ENCODE measurements around the gene RBMS3.
"Not testable (repeated sequence)": the region's sequence is repeated elsewhere in the genome, so short reads cannot be mapped to it uniquely, and the experiment has no call there.

Gene RBMS3

DNA sequence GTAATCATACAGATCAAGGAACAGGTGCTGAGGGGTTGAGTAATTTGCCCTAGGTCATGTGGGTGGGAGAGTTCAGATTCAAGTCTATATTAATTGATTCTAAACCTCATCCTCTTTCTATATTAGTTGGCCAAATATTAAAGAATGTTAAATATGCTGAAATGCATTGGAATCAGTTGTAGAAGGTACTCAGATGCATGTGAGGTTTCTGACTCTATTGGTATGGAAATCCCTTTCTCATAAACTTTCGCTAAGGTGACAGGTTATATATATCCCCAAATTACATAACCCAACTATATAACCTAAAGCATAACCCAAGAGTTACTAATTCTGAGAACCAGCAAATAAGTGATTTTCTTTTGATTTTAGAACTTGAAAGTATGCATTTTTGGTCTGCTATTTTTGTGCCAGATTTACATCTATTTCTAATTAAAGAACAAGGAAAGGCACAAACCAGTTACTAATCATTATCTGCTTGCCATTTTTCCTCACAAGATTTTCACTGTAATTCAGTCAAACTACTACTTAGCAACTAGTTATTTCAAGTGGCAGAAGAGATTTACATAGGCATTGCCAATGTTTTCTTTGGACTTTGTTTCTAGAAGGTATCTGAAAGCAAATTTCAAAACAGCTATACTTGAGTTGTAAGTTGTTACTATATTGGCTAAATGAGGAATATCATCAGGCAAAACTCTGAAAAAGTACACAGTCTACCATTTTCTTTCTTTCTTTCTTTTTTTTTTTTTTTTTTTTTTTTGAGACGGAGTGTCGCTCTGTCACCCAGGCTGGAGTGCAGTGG, 201.3 kb downstream of the RBMS3 start:
- no peak for DNase-seq (ENCODE audit: low spot score)

DNA sequence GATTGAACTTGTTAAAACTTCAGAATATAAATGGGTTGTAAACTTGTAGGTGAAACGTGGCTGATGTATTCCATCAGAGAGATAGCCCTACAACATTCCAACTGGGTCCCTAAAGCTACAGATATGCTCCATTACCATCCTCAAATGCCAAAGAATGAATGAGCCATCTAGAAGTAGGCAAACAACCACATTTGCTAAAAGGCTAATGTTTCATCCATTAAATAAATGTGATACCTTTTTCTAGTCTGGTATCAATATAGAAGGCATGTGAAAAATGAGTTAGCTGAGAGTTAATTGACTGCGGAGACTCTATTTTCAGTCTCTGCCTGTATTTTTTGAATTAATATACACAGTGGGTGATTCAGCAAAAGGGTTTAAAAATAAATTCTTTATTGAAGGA, 203.8 kb downstream of the RBMS3 start:
- DNase-seq (ENCODE audit: low spot score) = no peak

DNA sequence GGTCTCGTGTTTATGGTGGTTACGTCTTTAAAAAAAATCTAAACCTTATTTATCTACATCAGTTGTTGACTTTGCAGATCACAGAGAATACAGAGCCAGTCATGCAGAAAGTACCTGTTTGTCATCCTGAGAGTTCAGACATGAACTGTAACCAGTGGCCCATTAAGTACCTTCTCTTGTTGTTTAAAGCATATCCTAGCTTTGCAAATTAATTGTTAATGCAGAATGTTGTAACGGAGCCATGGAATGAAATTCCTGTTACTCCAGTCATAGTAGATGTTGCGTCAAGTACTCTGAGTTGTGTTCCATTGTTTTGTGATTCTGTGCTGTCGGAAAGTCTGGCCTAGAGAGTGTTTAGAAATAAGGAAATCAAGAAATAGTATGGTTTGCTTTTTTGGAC, 205.2 kb downstream of the RBMS3 start:
- DNase-seq (ENCODE audit: low spot score) = no peak

DNA sequence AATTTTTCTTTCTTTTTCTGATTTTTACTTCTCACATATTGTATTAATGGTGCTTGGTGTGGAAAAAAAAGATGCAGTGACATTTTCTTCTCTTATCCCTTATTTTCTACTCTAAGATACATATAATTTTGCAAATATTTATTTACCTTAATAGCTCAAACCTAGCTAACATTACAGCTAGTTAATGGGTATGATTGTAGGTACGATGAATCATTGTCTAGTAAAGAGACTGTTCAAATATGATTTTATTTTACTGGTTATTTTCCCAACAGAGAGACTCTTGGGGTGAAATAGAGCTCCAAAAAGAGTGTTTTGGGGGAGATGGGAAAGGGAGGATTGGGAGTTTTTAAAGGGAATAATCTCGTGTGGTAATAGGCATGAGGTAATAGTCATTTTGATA, 206.0 kb downstream of the RBMS3 start:
- no peak for DNase-seq (ENCODE audit: low spot score)

DNA sequence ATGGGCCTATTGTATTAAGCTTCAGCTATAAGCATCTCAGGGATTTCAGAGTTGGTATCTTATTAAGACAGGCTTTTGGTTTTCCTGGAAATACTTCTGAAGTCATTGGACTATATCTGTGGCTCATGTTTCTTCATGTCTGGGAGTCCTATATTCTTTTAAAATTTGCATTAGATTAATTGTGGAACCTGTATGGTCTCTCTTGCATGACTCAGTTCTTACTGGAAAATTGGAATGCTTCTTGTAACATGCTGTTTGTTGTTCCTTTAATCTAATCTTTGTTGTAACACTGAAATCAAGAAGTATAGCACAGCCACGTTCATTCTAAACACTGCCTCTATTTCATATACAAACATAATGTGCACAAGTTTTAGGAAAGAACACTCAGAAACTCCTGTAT, 208.1 kb downstream of the RBMS3 start:
- no peak for DNase-seq (ENCODE audit: low spot score)

DNA sequence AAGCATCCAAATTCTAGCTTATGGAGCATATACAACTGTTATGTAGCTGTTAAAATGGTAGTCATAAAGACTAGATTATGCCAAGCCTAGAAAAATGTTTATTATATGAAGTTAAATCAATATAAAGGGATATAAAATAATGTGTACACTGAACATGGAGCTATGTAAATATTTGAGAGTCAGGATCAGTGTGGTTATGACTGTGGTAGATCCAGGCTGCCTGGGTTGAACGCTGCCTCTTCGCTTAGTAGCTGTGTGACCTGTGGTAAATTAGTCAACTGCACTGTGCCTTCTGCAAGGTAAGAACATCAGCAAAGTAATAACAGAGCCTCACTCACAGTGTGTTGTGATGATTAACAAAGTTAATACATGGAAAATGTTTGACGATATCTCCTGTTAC, 212.2 kb downstream of the RBMS3 start:
- no peak for DNase-seq (ENCODE audit: low spot score)

DNA sequence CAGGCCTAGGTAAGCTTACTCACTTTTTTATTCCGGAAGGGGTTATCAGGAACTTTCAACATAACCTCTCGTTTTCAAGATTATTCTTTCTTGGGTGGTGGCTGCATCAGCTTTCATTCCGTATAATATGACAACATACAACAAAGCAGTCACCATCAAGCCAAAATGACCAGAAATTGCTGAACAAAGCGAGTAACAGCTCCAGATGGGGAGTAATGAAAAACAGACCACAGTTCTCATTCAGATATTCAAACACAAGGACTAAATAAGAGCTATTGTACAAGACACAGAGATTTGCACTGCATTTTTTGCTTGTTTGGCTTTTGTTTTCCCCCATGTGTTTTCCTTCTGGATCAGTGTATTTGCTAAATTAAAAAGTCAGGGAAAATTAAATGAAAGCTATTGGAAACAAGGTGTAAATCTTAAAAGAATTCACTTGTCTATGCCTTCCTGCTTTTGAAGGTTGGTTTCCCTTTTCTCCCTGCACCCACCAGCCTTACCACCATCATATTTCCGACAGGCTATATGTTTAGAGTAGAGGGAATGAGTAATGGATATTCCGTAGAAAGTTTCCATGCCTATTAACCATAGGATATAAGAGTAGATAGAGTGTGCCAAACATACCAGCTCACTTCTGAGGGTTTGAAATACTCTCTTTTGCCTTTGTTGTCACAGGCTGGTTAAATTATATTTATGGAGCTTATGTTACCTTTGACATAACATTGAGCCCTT, 213.6 kb downstream of the RBMS3 start:
- peak; percentile 20 for DNase-seq (ENCODE audit: low spot score)

DNA sequence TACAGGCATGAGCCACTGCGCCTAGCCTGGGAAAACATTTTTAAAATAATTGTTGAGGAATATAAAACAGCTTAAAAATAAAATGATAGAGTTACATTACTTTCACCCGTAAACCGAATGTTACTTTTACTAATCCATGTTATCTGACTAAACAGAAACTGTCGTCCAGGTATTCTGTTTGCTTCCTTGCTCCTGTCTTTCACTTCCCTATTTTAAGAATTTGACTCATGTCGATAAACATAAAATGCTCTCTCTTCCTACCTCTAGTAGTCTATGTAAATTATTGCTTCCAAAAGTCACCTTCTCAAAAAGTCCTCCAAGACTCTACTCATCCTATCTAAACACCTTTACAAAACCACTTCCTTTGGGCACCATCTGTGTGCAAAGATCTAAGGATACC, 216.4 kb downstream of the RBMS3 start:
- DNase-seq (ENCODE audit: low spot score) = no peak

DNA sequence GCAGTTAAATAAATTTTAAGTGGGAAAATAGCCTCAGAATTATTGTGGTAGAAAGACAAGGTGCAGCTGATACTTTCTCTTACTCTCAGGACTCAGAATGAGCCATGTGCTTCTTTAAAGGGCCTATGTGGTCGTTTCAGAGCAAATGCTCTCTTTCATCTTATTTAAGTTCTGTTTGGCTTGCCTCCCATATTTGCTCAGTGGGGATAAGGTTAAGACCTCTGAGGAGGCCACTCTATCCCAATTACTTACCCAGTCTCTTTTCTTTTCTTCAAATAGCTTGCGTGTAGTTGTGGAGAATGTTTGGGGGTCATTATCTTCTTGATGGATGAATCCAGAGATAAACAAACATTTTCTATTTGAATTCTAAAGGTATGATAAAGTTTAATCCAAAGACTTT, 221.9 kb downstream of the RBMS3 start:
- DNase-seq (ENCODE audit: low spot score) = no peak

DNA sequence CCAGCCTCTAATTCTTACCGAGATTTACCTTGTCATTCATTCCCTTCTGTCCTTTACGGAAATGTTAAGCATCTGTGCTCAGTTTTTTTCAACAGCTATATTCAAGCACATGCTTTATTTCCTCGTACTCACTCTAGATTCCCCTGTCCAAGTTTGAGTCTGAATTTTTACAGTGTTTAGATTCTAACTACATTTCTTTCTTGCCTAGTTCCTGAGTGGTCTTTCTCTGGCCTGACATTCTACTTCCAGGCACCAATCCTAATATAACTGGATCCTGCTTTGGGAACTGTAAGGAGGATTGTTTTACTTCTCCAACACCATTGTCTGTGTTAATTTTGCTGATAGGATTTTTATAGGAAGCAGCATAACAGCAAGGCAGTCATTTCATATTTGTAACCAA, 222.4 kb downstream of the RBMS3 start:
- no peak for DNase-seq (ENCODE audit: low spot score)

DNA sequence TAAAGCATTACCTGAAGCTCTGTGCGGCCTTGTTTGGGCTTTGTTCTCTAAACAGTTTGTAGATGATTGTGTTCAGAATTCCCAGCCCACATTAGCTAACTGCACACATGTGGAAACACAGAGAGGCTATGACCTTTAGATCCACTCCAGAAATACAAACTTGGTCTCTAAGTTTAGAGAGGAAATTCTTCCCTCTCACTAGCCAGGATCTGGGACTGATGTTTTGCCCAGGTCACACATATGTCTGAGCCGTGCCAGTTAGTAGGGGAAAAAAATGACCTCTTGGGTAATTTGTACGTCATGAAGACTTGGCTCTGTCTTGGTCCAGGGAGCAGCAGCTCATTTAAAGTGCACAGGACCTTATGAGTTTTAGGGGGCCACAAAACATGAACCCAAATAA, 223.1 kb downstream of the RBMS3 start:
- no peak for DNase-seq (ENCODE audit: low spot score)

DNA sequence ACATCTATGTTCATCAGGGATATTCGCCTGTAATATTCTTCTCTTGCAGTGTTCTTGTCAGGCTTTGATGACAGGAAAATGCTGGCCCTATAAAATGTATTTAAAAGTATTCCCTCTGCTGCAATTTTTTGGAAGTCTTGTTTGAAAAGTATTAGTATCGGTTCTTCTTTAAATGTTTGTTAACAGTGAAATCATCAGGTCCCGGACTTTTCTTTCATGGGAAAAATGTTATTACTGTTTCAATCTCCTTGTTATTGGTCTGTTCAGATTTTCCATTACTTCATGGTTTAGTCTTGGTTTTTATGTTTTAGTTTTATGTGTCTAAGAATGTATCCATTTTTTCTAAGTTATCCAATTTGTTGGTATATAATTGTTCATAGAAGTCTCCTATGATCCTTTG, 225.6 kb downstream of the RBMS3 start:
- DNase-seq (ENCODE audit: low spot score) = no peak

DNA sequence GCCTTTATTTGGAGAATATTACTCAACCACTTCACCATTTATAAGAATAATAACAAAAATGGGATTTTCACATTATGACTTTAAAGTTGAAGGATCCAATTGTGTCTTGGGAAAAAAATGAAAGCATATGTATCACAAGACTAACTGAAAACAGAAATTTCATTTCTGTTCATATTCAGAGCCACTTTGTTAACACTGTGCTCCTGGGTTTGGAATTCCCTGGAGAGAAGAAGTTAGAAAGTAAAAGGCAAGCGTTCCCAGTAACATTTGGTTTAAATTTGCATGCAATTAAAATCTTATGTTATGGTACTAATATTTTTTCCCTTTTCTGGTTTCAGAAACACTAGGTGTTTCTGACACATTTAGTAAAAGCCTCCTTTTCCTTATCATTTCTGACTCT, 230.8 kb downstream of the RBMS3 start:
- DNase-seq (ENCODE audit: low spot score) = no peak

DNA sequence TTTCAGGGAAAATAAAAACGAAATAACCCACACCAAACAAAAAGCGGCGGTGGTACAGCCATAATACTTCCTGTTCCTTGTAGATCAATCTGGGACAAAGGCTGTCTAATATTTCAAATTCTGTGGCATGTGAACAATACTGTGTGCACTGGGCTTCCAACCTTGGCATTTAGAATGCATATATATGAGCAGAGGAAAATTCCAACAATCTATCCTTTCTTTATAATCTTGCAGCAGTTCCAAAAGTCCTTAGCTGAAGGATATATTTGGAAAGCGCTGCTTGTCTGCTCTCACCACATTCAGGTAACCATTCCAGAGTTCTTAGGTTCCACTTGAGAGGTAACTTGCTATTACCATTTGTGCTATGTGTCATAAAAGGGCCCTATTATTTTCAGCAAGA, 231.8 kb downstream of the RBMS3 start:
- no peak for DNase-seq (ENCODE audit: low spot score)

DNA sequence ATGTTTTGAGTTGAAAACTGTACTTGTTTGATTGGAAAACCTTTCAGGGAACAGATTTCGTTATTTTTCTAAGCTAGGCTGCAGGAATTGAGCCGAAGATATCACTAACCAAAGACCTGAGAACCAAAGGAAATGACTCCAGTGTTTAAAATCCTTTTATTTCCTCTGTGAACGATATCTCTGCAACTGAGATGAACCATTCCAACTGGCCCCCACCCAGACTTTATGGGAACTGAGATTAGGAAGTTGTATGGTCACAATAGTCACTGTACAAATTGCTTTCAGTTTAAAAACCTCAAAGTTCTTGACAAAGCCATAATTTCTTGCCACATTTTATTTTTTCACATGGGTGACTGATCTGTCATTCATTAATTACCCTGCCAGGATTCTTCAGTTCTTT, 232.4 kb downstream of the RBMS3 start:
- DNase-seq (ENCODE audit: low spot score) = no peak

DNA sequence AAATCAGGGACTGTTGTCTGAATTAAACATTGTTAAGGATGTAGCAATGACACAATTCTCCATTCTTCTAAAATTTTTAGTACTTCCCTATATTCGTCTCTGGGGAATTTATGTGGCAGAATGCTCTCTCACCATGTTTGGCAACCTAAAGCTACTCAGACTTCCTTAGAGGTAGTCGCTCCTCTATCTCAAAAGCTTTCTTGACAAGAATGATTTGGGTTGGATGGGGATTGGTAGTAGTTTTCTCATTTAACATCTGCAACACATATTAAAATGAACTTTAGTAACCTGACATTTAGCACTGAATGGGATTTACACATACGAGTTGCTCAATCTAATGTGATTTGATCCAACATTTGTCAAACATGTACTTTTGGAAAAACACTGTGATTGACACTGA, 233.3 kb downstream of the RBMS3 start:
- no peak for DNase-seq (ENCODE audit: low spot score)

DNA sequence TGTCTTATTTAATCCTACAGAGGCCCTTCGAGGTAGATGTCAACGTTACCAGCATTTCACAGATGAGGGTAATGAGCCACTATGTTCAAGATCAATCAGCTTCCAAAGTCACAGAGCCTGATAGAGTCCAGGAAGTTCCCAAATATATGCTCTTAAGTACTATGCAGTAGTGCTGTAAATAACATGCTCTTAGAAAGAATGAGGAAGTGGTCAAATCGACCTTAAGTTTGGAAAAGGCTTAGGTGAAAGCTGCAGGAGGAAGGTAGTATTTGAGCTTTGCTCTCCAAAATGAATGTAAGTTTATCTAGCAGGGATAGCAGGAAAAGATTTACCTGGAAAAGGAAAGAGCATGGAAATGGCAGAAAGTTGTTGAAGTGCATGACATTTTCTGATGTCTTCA, 234.0 kb downstream of the RBMS3 start:
- no peak for DNase-seq (ENCODE audit: low spot score)

DNA sequence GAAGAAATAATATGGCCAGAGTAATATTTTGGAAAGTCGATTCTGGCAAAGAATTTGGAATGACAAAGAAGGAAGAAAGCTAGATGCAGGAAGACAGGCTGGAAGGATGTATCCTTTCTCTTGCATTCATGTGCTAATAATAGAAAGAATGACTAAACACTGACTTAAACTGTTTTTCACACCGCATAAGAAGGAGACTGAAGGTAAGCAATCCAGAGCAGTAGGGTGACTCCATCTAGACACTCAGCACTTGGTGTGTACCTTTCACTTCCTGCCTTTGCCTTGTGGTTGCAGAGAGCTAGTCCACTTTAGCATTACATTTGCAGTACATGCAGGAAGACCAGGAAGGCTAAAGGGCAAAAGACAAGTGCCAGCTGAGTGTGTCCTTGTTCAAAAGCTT, 234.6 kb downstream of the RBMS3 start:
- DNase-seq (ENCODE audit: low spot score) = no peak

DNA sequence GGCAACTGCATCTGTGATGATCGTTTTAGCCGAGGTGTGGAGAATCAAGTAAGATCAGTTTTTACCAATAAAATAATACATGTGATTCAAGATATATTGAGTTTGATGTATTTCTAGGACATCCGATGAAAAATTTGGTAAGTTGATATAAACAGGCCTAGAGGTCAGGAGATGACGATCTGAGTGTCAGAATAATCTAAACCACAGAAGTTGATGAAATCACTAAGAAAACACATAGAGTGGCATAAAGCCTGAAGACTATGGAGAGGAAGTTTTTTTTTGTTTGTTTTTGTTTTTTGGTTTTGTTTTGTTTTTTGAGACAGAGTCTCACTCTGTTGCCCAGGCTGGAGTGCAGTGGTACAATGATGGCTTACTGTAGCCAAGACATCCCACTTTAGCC, 235.3 kb downstream of the RBMS3 start:
- no peak for DNase-seq (ENCODE audit: low spot score)

DNA sequence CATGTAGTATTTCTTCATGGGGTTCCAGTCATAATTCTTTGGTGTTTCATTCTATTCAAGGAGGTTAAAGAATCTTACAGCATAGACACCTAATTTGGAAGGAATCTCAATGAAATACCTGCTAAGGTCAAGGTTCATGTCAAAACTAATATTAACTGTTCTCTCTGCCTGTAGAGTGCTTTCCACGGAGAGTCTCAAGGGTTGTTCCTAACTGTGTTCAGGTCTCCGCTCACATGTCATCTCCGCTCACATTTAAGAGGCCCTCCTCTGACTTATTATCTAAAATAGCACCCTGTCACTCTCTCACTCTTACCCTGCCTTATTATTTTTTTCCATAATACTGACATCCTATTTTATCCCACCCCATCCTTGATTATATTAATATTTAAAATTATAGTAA, 239.9 kb downstream of the RBMS3 start:
- DNase-seq (ENCODE audit: low spot score) = no peak

DNA sequence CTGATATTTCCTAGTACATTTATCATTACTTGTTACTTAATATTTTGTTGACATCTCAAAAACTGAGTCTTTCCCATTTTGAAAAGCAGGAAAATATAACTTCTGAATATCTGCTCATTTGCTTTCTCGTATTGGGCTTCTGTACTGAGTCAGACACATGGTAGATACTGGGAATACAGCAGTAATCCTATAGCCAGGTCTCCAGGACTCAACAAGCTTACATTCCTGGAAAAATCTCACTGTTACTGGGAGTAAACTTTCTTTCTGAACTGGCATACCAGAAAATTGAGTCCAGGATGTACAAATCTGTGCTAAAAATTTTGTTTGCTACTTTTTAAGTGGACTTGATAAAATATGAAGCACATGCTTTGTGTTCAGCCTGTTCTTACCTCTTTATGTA, 240.4 kb downstream of the RBMS3 start:
- DNase-seq (ENCODE audit: low spot score) = no peak

DNA sequence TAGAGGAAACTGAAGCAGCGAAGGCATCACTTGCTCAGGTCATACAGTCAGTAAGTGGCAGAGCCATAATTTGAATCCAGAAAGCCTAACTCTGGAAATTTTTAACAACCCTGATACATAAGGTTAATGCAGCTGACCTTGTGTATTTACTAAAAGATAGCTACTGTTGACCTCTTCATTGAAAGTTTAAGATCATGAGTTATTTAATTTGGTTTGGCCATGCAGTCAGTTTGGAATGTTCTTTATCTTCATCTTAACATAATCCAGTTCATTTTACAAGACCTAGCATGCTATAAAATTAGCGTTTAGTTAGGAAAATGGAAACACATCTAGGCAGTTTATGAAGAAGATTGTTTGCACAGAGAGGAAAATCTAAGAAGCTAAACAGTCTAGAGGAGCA, 240.9 kb downstream of the RBMS3 start:
- DNase-seq (ENCODE audit: low spot score) = no peak

DNA sequence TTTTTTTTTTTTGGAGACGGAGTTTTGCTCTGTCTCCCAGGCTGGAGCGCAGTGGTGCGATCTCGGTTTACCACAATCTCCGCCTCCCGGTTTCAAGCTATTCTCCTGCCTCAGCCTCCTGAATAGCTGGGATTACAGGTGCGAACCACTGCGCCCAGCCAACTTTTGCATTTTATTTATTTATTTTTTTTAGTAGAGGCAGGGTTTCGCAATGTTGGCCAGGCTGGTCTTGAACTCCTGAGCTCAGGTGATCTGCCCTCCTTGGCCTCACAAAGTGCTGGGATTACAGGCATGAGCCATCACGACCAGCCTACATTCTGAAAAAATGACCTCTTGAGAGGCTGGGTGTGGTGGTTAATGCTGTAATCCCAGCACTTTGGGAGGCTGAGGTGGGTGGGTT, 243.6 kb downstream of the RBMS3 start:
- DNase-seq (ENCODE audit: low spot score) = not testable (repeated sequence)
